ENCODE data around the gene VAPA.

Gene VAPA

DNA sequence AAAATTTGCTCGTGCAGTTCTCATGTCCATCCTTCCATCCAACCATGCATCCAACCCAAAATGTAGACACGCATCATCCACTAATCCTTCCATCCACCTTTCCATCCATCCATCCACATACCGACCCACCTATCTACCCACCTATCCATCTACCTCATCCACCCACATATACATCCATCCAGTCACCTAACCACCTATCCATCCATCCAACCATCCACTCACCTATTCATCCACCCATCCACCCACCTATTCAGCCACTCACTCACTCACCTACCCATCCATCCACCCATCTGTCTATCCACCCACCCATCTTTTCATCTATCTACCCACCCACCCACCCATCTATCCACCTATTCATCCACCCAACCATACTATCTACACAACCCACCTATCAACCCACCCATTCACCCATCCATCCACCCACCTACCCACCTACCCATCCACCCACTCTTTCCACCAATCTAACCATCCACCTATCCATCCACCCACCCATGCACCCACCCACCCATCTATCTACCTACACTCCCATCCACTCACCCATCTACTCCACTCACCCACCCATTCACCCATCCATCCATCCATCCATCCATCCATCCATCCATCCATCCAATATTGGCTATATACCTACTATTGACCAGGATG is 94.3 kb downstream of the VAPA start:
- no peak for DNase-seq
